ENCODE data around the gene SLC12A4. TPM values are rescaled to one million over a fixed set of nuclear protein-coding genes. Genes with fewer than 3 reads are reported as not detected.

Gene SLC12A4
- total RNA-seq, 1 experiment from 2014 or later, result 62.6 TPM

GRCh38 chr16:67963662-67964321 lies 4.6 kb downstream of the SLC12A4 start:
- no peak for DNase-seq (ENCODE audit: low read depth)

GRCh38 chr16:67963292-67963661 lies 5.2 kb downstream of the SLC12A4 start:
- no peak for DNase-seq (ENCODE audit: low read depth)

- DNase-seq (ENCODE audit: low read depth), result no peak
Observed at GRCh38 chr16:67962135-67962534, 6.3 kb downstream of the SLC12A4 start.

- DNase-seq (ENCODE audit: low read depth), result no peak
Observed at GRCh38 chr16:67961551-67961957, 6.9 kb downstream of the SLC12A4 start.

GRCh38 chr16:67959536-67960329 lies 8.7 kb downstream of the SLC12A4 start:
- DNase-seq (ENCODE audit: low read depth), result peak; percentile 84

GRCh38 chr16:67957622-67958021 lies 10.8 kb downstream of the SLC12A4 start:
- DNase-seq (ENCODE audit: low read depth), result no peak

- DNase-seq (ENCODE audit: low read depth), result no peak
Observed at GRCh38 chr16:67954421-67955196, 13.8 kb downstream of the SLC12A4 start.

GRCh38 chr16:67953641-67954375 lies 14.6 kb downstream of the SLC12A4 start:
- no peak for DNase-seq (ENCODE audit: low read depth)

GRCh38 chr16:67951485-67951884 lies 17.0 kb downstream of the SLC12A4 start:
- no peak for DNase-seq (ENCODE audit: low read depth)

GRCh38 chr16:67950335-67950843 lies 18.0 kb downstream of the SLC12A4 start:
- DNase-seq (ENCODE audit: low read depth), result no peak

- DNase-seq (ENCODE audit: low read depth), result no peak
Observed at GRCh38 chr16:67949645-67950044, 18.8 kb downstream of the SLC12A4 start.

- DNase-seq (ENCODE audit: low read depth), result no peak
Observed at GRCh38 chr16:67948015-67948414, 20.4 kb downstream of the SLC12A4 start.

GRCh38 chr16:67946966-67947558 lies 21.4 kb downstream of the SLC12A4 start:
- no peak for DNase-seq (ENCODE audit: low read depth)

- no peak for DNase-seq (ENCODE audit: low read depth)
Observed at GRCh38 chr16:67946128-67946569, 22.3 kb downstream of the SLC12A4 start.

GRCh38 chr16:67945392-67945933 lies 23.0 kb downstream of the SLC12A4 start:
- no peak for DNase-seq (ENCODE audit: low read depth)

GRCh38 chr16:67944690-67945391 lies 23.6 kb downstream of the SLC12A4 start:
- no peak for DNase-seq (ENCODE audit: low read depth)

- no peak for DNase-seq (ENCODE audit: low read depth)
Observed at GRCh38 chr16:67943619-67944504, 24.6 kb downstream of the SLC12A4 start, which contains the start of gene LCAT. Gene LCAT (minus strand): TSS chr16:67944120. CDS start chr16:67944101, 19 bp downstream.

GRCh38 chr16:67943256-67943618 lies 25.2 kb downstream of the SLC12A4 start:
- no peak for DNase-seq (ENCODE audit: low read depth)
